C4-2B (cell line): Measurements from ENCODE around the gene GP5.

Experiments used
- ZFX ChIP-seq: fragments of 450-650 bp; IDR thresholded peaks from 2 replicates; pipeline ENCODE4 v1.6.1; 2017
- TF ChIP-seq, protein P1 (sequence below): fragments of 450-650 bp; conservative IDR thresholded peaks from 2 replicates; pipeline ENCODE4 v1.5.1; 2017; ENCODE audit warnings: mild to moderate bottlenecking

DNA sequence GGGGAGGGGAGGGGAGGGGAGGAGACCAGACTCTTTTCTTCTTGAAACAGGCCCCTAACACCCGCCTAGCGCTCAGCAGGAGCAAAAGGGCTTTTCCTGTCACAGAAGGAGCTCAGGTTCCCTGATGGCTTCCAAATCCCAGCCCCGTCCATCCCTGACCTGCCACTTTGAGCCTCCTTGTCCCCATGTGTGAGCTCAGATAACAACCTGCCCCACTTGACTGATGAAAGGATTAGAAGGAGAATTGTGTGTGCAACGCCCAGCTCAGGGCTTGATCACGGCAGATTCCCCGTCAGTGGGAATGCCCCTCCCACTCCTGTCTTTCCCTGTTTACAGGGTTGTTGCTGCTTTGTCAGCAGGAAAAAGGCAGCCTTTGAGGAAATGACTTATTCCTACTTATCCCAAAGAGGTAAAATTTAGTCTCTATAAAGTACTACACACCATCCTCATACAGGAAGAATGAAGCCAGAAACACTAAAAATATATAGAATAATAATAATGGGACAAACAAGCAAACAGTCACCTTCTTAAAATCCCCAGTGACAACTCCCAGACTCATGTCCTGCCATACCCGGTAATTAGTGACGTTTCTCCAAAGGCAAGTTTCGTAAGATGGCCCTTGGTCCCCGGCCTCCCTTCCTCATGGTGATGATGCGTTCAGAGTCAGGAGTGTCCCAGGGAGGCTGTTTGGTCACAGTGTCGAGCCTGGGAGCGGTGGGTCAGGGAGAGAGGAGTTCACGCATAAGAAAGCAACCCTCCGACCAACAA, 23.4 kb downstream of the GP5 start:
- TF ChIP-seq, protein P1, sequence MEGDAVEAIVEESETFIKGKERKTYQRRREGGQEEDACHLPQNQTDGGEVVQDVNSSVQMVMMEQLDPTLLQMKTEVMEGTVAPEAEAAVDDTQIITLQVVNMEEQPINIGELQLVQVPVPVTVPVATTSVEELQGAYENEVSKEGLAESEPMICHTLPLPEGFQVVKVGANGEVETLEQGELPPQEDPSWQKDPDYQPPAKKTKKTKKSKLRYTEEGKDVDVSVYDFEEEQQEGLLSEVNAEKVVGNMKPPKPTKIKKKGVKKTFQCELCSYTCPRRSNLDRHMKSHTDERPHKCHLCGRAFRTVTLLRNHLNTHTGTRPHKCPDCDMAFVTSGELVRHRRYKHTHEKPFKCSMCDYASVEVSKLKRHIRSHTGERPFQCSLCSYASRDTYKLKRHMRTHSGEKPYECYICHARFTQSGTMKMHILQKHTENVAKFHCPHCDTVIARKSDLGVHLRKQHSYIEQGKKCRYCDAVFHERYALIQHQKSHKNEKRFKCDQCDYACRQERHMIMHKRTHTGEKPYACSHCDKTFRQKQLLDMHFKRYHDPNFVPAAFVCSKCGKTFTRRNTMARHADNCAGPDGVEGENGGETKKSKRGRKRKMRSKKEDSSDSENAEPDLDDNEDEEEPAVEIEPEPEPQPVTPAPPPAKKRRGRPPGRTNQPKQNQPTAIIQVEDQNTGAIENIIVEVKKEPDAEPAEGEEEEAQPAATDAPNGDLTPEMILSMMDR: no peak
- TF ChIP-seq ZFX: no peak
